ENCODE measurements around the gene CTSO.

Gene CTSO

GRCh38 chr4:155966171-155966570, 12.5 kb upstream of the CTSO start:
- intact Hi-C loops (cut with micrococcal nuclease), result no loop called here
- Mint-ChIP-seq H3K4me1 (ENCODE audit: low read depth) (peaks cover 11% of the 10 kb centered on the region), H3K27ac (no peak overlapping the region), H3K9me3 (peaks cover 11% of the 10 kb centered on the region), H3K27me3 (no peaks in the 10 kb centered on the region), H3K4me3 (no peak overlapping the region), H3K36me3 (ENCODE audit: low read depth) (no peaks in the 10 kb centered on the region)

DNA sequence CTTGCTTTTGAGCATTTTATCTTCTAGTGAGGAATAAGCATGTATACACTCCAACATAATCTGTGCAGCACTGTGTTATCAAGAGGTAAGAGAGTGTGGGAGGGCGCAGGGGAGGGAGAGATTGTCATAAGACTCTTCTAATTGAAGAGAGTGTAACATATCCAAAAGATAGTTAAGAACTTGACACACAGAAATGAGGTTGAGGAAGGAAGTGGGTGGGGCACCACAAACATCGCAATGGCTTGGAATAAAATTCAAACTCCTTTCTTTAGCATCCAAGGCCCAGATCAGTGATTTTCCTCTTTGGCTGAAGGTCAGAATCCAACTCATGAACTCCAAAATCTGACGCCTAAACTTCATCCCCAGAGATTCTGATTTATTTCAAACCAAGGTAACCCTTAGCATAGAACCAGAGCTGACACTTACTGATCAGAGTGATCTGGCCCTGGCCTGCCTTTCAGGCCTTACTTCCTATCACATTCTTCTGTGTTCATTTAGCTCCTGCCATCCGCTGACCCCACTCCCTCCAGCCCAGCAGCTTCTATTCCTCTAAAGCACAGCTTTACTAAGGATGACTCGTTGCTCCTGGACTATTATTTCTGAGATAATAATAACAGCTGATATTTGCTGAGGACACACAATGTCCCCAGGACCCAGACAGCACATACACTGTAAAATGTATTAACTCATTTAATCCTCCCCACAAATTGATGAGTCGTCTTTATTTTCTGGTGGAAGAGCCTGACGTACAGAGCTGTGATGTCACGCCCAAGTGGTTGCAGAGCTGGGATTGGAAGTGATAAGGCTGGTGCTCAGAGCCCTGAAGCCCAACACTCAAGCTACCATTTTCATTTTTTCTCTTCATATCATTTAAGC, 10.6 kb upstream of the CTSO start:
- peaks cover 11% of the 10 kb centered on the region for H3K9me3 Mint-ChIP-seq
- no peaks in the 10 kb centered on the region for H3K36me3 Mint-ChIP-seq (ENCODE audit: low read depth)
- intact Hi-C loops (cut with micrococcal nuclease), result no loop called here
- H3K27ac Mint-ChIP-seq, result no peak overlapping the region
- H3K27me3 Mint-ChIP-seq, result no peaks in the 10 kb centered on the region
- H3K4me1 Mint-ChIP-seq (ENCODE audit: low read depth), result peaks cover 11% of the 10 kb centered on the region
- no peak overlapping the region for H3K4me3 Mint-ChIP-seq

GRCh38 chr4:155962767-155963166, 9.1 kb upstream of the CTSO start:
- H3K27ac Mint-ChIP-seq, result no peak overlapping the region
- H3K4me3 Mint-ChIP-seq, result no peak overlapping the region
- H3K36me3 Mint-ChIP-seq (ENCODE audit: low read depth), result no peaks in the 10 kb centered on the region
- peaks cover 17% of the 10 kb centered on the region for H3K4me1 Mint-ChIP-seq (ENCODE audit: low read depth)
- peaks cover under 1% of the 10 kb centered on the region for H3K9me3 Mint-ChIP-seq
- no peaks in the 10 kb centered on the region for H3K27me3 Mint-ChIP-seq
- intact Hi-C loops (cut with micrococcal nuclease), result no loop called here

GRCh38 chr4:155961575-155961974, 7.9 kb upstream of the CTSO start:
- H3K36me3 Mint-ChIP-seq (ENCODE audit: low read depth), result no peaks in the 10 kb centered on the region
- no peaks in the 10 kb centered on the region for H3K27me3 Mint-ChIP-seq
- no peak overlapping the region for H3K27ac Mint-ChIP-seq
- intact Hi-C loops (cut with micrococcal nuclease), result no loop called here
- peaks cover 17% of the 10 kb centered on the region for H3K4me1 Mint-ChIP-seq (ENCODE audit: low read depth)
- no peaks in the 10 kb centered on the region for H3K9me3 Mint-ChIP-seq
- H3K4me3 Mint-ChIP-seq, result no peak overlapping the region

DNA sequence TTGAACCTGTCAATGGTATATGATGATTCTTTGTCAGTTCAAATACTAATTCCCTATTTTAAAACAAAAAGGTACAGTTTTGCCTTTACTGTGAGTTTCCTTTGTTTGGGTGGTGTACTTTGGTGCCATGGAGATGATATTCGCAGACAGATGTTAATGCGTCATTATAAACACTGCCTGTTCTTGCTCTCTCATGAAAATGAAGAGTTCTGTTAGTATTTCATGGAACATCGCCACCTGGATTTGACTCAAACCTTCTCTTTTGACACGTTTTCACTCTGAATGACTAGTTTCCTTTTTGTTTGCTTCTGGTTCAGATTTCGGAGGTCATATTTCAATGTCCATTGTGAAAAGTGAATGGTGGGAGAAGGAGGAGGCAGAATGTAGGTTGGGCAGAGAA, 6.9 kb upstream of the CTSO start:
- Mint-ChIP-seq H3K4me3 (no peak overlapping the region), H3K36me3 (ENCODE audit: low read depth) (no peaks in the 10 kb centered on the region), H3K27ac (no peak overlapping the region), H3K9me3 (no peaks in the 10 kb centered on the region), H3K4me1 (ENCODE audit: low read depth) (peaks cover 17% of the 10 kb centered on the region), H3K27me3 (no peaks in the 10 kb centered on the region)
- intact Hi-C loops (cut with micrococcal nuclease), result no loop called here

GRCh38 chr4:155959417-155959816, 5.8 kb upstream of the CTSO start:
- no peaks in the 10 kb centered on the region for H3K36me3 Mint-ChIP-seq (ENCODE audit: low read depth)
- no peaks in the 10 kb centered on the region for H3K9me3 Mint-ChIP-seq
- H3K4me1 Mint-ChIP-seq (ENCODE audit: low read depth), result peaks cover 13% of the 10 kb centered on the region
- no peak overlapping the region for H3K4me3 Mint-ChIP-seq
- no peaks in the 10 kb centered on the region for H3K27me3 Mint-ChIP-seq
- no peak overlapping the region for H3K27ac Mint-ChIP-seq
- intact Hi-C loops (cut with micrococcal nuclease), result loop anchor here (5.0 kb wide), 1 partner anchor 1243 kb away; no protein-coding TSS in a partner anchor

GRCh38 chr4:155956461-155956860, 2.8 kb upstream of the CTSO start:
- no peak overlapping the region for H3K27ac Mint-ChIP-seq
- H3K4me3 Mint-ChIP-seq, result no peak overlapping the region
- H3K36me3 Mint-ChIP-seq (ENCODE audit: low read depth), result peaks cover 10% of the 10 kb centered on the region
- no peaks in the 10 kb centered on the region for H3K27me3 Mint-ChIP-seq
- peaks cover 12% of the 10 kb centered on the region for H3K4me1 Mint-ChIP-seq (ENCODE audit: low read depth)
- intact Hi-C loops (cut with micrococcal nuclease), result loop anchor here (5.0 kb wide), 1 partner anchor 1246 kb away; no protein-coding TSS in a partner anchor
- H3K9me3 Mint-ChIP-seq, result no peaks in the 10 kb centered on the region

DNA sequence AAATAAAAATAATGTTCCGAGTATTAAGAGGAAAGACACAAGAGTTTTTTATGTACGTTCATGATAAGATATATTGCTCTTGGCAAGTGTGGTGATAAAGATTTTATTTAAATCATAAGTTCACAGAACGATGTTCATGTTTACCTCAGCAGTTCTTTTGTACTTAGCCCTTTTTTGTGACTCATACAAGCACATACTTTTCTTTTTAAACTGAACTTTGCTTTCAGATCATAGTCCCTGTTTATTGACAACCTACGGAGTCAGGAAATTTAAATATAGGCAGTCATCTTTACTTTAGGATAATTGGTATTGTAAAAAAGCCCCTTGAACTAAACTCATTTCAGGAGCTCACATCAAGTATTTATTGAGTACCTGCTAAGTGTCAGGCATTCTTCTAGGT, 1.3 kb upstream of the CTSO start:
- Mint-ChIP-seq H3K9me3 (no peaks in the 10 kb centered on the region), H3K36me3 (ENCODE audit: low read depth) (peaks cover 10% of the 10 kb centered on the region), H3K27me3 (no peaks in the 10 kb centered on the region), H3K4me3 (no peak overlapping the region), H3K4me1 (ENCODE audit: low read depth) (peaks cover 12% of the 10 kb centered on the region), H3K27ac (no peak overlapping the region)
- intact Hi-C loops (cut with micrococcal nuclease), result loop anchor here (5.0 kb wide), 2 partner anchors 513 to 1247 kb away; no protein-coding TSS in a partner anchor

DNA sequence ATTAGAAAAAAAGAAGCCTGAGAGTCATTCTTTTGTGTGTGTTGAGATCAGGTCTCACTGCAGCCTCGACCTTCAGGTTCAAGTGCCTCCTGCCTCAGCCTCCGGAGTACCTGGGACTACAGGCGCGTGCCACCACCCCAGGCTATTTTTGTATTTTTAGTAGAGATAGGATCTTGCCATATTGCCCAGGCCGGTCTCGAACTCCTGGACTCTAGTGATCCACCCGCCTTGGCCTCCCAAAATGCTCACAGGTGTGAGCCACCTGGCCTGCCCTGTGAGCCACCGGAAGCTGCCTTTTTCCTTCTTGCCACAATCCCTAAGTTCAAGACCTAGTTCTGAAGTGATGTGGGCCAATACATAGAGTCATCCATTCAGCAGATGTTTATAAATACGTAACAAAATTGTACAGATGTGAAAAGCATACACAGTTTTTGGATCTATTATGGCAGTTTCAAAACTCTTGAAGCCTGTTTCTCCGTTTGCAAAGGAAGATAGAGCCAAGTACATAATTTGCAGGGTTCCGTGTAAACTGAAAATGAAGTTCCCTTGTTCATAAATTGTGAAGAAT, 536 bp upstream of the CTSO start:
- intact Hi-C loops (cut with micrococcal nuclease), result loop anchor here (5.0 kb wide), 1 partner anchor 512 kb away; no protein-coding TSS in a partner anchor
- H3K4me1 Mint-ChIP-seq (ENCODE audit: low read depth), result peaks cover 12% of the 10 kb centered on the region
- no peaks in the 10 kb centered on the region for H3K9me3 Mint-ChIP-seq
- peak overlapping the region; percentile 90 for H3K4me3 Mint-ChIP-seq
- H3K27me3 Mint-ChIP-seq, result no peaks in the 10 kb centered on the region
- H3K27ac Mint-ChIP-seq, result peak overlapping the region; percentile 92
- peaks cover 10% of the 10 kb centered on the region for H3K36me3 Mint-ChIP-seq (ENCODE audit: low read depth)

DNA sequence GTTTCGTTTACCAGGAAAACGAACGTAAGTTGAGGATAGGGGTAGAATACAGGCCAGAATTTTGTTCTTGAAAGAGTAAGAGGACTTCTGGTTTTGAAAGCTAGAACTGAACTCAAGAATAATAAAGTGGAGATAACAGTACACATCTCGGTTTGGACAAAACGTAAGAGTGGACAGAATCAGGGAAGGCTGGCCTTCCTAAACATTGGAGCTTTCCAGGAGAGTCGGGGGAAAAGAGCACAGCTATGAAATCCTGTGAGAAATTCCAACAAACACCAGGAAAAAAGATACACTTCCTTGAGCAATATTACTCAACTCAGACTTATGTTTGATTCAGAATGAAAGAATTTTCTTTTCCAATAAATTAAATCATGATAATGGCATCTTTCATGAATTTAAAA, 1.2 kb downstream of the CTSO start:
- Mint-ChIP-seq H3K9me3 (no peaks in the 10 kb centered on the region), H3K4me3 (no peak overlapping the region), H3K36me3 (ENCODE audit: low read depth) (peaks cover 10% of the 10 kb centered on the region), H3K27ac (peak overlapping the region; percentile 53), H3K27me3 (no peaks in the 10 kb centered on the region), H3K4me1 (ENCODE audit: low read depth) (peaks cover 5% of the 10 kb centered on the region)
- intact Hi-C loops (cut with micrococcal nuclease), result loop anchor here (2.0 to 5.0 kb wide), 2 partner anchors 142 to 510 kb away; no protein-coding TSS in a partner anchor

DNA sequence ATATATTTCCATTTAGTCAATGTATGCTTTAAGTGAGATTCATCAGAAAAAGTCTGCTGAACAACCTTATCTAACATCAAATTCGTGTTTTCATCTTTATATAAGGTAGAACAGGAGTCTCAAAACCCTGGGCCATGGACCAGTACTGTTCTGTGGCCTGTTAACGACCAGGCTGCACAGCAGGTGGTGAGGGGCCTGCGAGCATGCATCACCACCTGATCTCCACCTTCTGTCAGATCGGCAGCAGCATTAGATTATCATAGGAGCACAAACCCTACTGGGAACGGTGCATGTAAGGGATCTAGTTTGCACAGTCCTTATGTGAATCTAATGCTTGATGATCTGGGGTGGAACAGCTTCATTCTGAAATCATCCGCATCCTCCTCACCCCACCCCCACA, 3.2 kb downstream of the CTSO start:
- peaks cover 10% of the 10 kb centered on the region for H3K36me3 Mint-ChIP-seq (ENCODE audit: low read depth)
- no peaks in the 10 kb centered on the region for H3K9me3 Mint-ChIP-seq
- no peak overlapping the region for H3K27ac Mint-ChIP-seq
- H3K4me1 Mint-ChIP-seq (ENCODE audit: low read depth), result peaks cover 5% of the 10 kb centered on the region
- no peak overlapping the region for H3K4me3 Mint-ChIP-seq
- intact Hi-C loops (cut with micrococcal nuclease), result loop anchor here (5.0 kb wide), 1 partner anchor 508 kb away; no protein-coding TSS in a partner anchor
- H3K27me3 Mint-ChIP-seq, result no peaks in the 10 kb centered on the region

DNA sequence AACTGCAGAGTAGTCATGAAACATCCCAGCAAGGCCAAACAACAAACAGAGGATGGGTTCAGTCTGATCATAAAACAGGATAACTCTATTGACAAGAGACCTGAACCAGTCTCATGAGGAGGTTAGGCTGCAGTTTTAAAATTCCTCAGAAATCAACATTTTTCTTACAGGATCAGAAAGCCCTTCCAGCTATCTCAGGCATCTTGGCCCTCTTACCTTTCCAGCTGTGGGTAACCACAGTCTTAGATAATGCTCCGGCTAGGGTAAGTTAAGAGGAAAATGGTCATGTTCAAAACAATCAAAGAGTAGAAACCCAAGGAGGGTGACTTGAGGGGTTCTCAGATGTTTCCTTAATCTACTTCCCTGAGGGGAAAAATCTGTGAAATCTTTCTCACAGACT, 5.1 kb downstream of the CTSO start:
- H3K27me3 Mint-ChIP-seq, result no peaks in the 10 kb centered on the region
- H3K4me1 Mint-ChIP-seq (ENCODE audit: low read depth), result peaks cover 5% of the 10 kb centered on the region
- no peak overlapping the region for H3K27ac Mint-ChIP-seq
- no peak overlapping the region for H3K4me3 Mint-ChIP-seq
- intact Hi-C loops (cut with micrococcal nuclease), result no loop called here
- peaks cover 4% of the 10 kb centered on the region for H3K36me3 Mint-ChIP-seq (ENCODE audit: low read depth)
- H3K9me3 Mint-ChIP-seq, result no peaks in the 10 kb centered on the region

DNA sequence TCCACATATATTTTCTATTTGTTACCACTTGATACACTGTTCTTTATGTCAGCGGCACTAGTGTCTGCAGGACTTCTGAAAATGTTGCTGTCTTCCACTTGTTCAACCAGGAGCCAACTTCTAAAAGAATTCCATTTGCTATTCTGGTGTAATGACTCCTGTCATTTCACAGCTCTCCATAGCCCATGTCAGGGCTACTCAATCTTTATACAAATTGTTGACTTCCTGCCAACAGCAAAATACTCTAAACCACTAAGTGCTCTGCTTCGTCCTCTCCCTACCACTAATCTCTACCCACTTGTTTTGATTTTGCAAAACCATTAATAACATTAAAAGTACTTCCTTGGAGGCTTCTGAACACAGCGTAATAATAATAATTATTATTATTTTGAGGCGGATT, 7.2 kb downstream of the CTSO start:
- H3K4me1 Mint-ChIP-seq (ENCODE audit: low read depth), result no peaks in the 10 kb centered on the region
- H3K4me3 Mint-ChIP-seq, result no peak overlapping the region
- H3K27ac Mint-ChIP-seq, result no peak overlapping the region
- H3K27me3 Mint-ChIP-seq, result no peaks in the 10 kb centered on the region
- peaks cover 7% of the 10 kb centered on the region for H3K36me3 Mint-ChIP-seq (ENCODE audit: low read depth)
- intact Hi-C loops (cut with micrococcal nuclease), result no loop called here
- no peaks in the 10 kb centered on the region for H3K9me3 Mint-ChIP-seq

- H3K4me3 Mint-ChIP-seq, result no peak overlapping the region
- H3K9me3 Mint-ChIP-seq, result no peaks in the 10 kb centered on the region
Observed at GRCh38 chr4:155944516-155944915, 9.2 kb downstream of the CTSO start.

More at GRCh38 chr4:155944516-155944915, 9.2 kb downstream of the CTSO start:
- H3K4me1 Mint-ChIP-seq (ENCODE audit: low read depth), result no peaks in the 10 kb centered on the region
- H3K36me3 Mint-ChIP-seq (ENCODE audit: low read depth), result peaks cover 24% of the 10 kb centered on the region
- no peaks in the 10 kb centered on the region for H3K27me3 Mint-ChIP-seq
- intact Hi-C loops (cut with micrococcal nuclease), result no loop called here
- no peak overlapping the region for H3K27ac Mint-ChIP-seq
